OCI-LY7 (cell line): Measurements from ENCODE around the gene DAZAP1. TPM values are rescaled to one million over a fixed set of nuclear protein-coding genes. Genes with fewer than 3 reads are reported as not detected.

Source experiments
- BruUV-seq: library from RNA; stranded (reverse); fragments of 400-500 nt; replicated peaks from 2 replicates; lab custom pipeline; 2021; lab: Mats Ljungman, UMichigan
- CTCF ChIA-PET: fragments of 300-600 bp; sonication (Branson Sonifier 250); formaldehyde crosslinking; loops from one replicate; lab custom pipeline; 2022; ENCODE audit warnings: antibody characterized with exemption; ENCODE audit not compliant: unreplicated experiment; lab: Charles Lee
- POLR2A ChIA-PET: fragments of 300-600 bp; sonication (Branson Sonifier 250); formaldehyde crosslinking; loops from one replicate; lab custom pipeline; 2022; ENCODE audit warnings: antibody characterized with exemption; lab: Charles Lee
- DNase-seq: peaks from one replicate; pipeline ENCODE4 v3.0.0-alpha.2; 2015; ENCODE audit warnings: low spot score
- H2AFZ ChIP-seq: fragments of 200-600 bp; sonication (generic), shearing (Covaris generic); 2 replicates; pipeline ENCODE4 v1.6.1; 2014; ENCODE audit warnings: mild to moderate bottlenecking, antibody characterized with exemption, low read length, moderate library complexity
- H3K27ac ChIP-seq: fragments of 200-600 bp; sonication (generic); 2 replicates; pipeline ENCODE4 v1.5.1; 2014; ENCODE audit warnings: mixed run types, low read depth, mild to moderate bottlenecking, moderate library complexity, low read length, inconsistent platforms; ENCODE audit not compliant: poor library complexity, severe bottlenecking
- H3K36me3 ChIP-seq: fragments of 200-600 bp; sonication (generic); 2 replicates; pipeline ENCODE4 v1.6.1; 2014; ENCODE audit warnings: mild to moderate bottlenecking, antibody characterized with exemption, low read length, moderate library complexity, mixed read lengths; ENCODE audit not compliant: insufficient read depth
- H3K4me1 ChIP-seq: fragments of 200-600 bp; sonication (generic); 2 replicates; pipeline ENCODE4 v1.5.1; 2014; ENCODE audit warnings: mild to moderate bottlenecking, low read length; ENCODE audit not compliant: insufficient read depth, poor library complexity, severe bottlenecking
- H3K4me2 ChIP-seq: fragments of 200-600 bp; sonication (generic); 2 replicates; pipeline ENCODE4 v1.6.1; 2014; ENCODE audit warnings: mild to moderate bottlenecking, low read length
- H3K4me3 ChIP-seq: fragments of 200-600 bp; sonication (generic); 2 replicates; pipeline ENCODE4 v1.5.1; 2014; ENCODE audit warnings: mild to moderate bottlenecking, low read depth, low read length; ENCODE audit not compliant: poor library complexity, severe bottlenecking
- H3K79me2 ChIP-seq: fragments of 200-600 bp; sonication (generic); 2 replicates; pipeline ENCODE4 v1.6.1; 2016; ENCODE audit warnings: low read depth, mild to moderate bottlenecking, low read length, moderate library complexity, mixed read lengths; ENCODE audit not compliant: insufficient read depth
- H3K9me2 ChIP-seq: fragments of 200-600 bp; sonication (generic); 2 replicates; pipeline ENCODE4 v1.6.1; 2016; ENCODE audit warnings: mild to moderate bottlenecking, low read length, mixed read lengths; ENCODE audit not compliant: insufficient read depth
- H3K9me3 ChIP-seq: fragments of 200-600 bp; sonication (generic); 2 replicates; pipeline ENCODE4 v1.6.1; 2014; ENCODE audit warnings: mild to moderate bottlenecking, mixed run types, low read length, mixed read lengths
- H4K20me1 ChIP-seq: fragments of 200-600 bp; sonication (generic); 2 replicates; pipeline ENCODE4 v1.6.1; 2014; ENCODE audit warnings: mild to moderate bottlenecking, antibody characterized with exemption, low read length, moderate library complexity, mixed read lengths; ENCODE audit not compliant: insufficient read depth
- CTCF ChIP-seq: fragments of 200-600 bp; sonication (generic); conservative IDR thresholded peaks from 2 replicates; pipeline ENCODE4 v1.5.1; 2014; ENCODE audit warnings: mild to moderate bottlenecking, antibody characterized with exemption, low read length, moderate library complexity, mixed read lengths
- EZH2phosphoT487 ChIP-seq: fragments of 200-600 bp; sonication (generic); IDR thresholded peaks from 2 replicates; pipeline ENCODE4 v1.6.1; 2018; ENCODE audit warnings: low read depth, borderline replicate concordance, mild to moderate bottlenecking, mixed run types, antibody characterized with exemption, low read length, moderate library complexity, mixed read lengths
- intact Hi-C: fragments of 100-400 bp; cut with micrococcal nuclease; formaldehyde crosslinking; loops from one replicate; pipeline ENCODE4 v1.10.0; 2022; ENCODE audit not compliant: unreplicated experiment
- total RNA-seq, 2 experiments: library from RNA; depleted of rRNA in 1 of 2; stranded (reverse); fragments of >200 nt in 1 of 2; shearing (Covaris generic) in 1 of 2; gene quantifications; 2 replicates each; pipeline ENCODE4 v1.2.3, GENCODE V29; 2014 to 2022

DAZAP1 gene
- total RNA-seq, 2 experiments from 2014 or later, result 170 to 373 TPM

GRCh38 chr19:1362387-1363257 lies 44.8 kb upstream of the DAZAP1 start:
- H3K4me3 ChIP-seq, result no peak overlapping the region
- H3K9me2 ChIP-seq, result no peaks in the 10 kb centered on the region
- H3K36me3 ChIP-seq, result peaks cover 96% of the 10 kb centered on the region
- ChIA-PET CTCF (no interaction called here), POLR2A (no interaction called here)
- no TSS peak for BruUV-seq
- no peaks in the 10 kb centered on the region for H3K4me1 ChIP-seq
- no peaks in the 10 kb centered on the region for H4K20me1 ChIP-seq
- TF ChIP-seq CTCF (no peak), EZH2phosphoT487 (no peak)
- no peak for DNase-seq
- no peak overlapping the region for H3K4me2 ChIP-seq
- H3K9me3 ChIP-seq, result no peaks in the 10 kb centered on the region
- no peaks in the 10 kb centered on the region for H3K79me2 ChIP-seq
- no peak overlapping the region for H3K27ac ChIP-seq
- no peak overlapping the region for H2AFZ ChIP-seq
- intact Hi-C loops, result no loop called here

- DNase-seq, result no peak
- Histone ChIP-seq H3K79me2 (no peaks in the 10 kb centered on the region), H3K27ac (no peak overlapping the region), H3K4me3 (no peak overlapping the region), H3K9me3 (no peaks in the 10 kb centered on the region), H2AFZ (no peak overlapping the region), H3K9me2 (no peaks in the 10 kb centered on the region), H3K4me1 (no peaks in the 10 kb centered on the region), H4K20me1 (no peaks in the 10 kb centered on the region), H3K4me2 (no peak overlapping the region), H3K36me3 (peaks cover 93% of the 10 kb centered on the region)
- POLR2A ChIA-PET, result no interaction called here
- BruUV-seq, result no TSS peak
- intact Hi-C loops, result no loop called here
- CTCF ChIA-PET, result no interaction called here
- TF ChIP-seq EZH2phosphoT487 (no peak), CTCF (no peak)
Measured at GRCh38 chr19:1363599-1363998, 43.8 kb upstream of the DAZAP1 start.

- ChIA-PET CTCF (no interaction called here), POLR2A (no interaction called here)
- H3K4me2 ChIP-seq, result no peak overlapping the region
- no peaks in the 10 kb centered on the region for H4K20me1 ChIP-seq
- peaks cover 87% of the 10 kb centered on the region for H3K36me3 ChIP-seq
- BruUV-seq, result no TSS peak
- H3K9me2 ChIP-seq, result no peaks in the 10 kb centered on the region
- no peaks in the 10 kb centered on the region for H3K9me3 ChIP-seq
- TF ChIP-seq EZH2phosphoT487, result no peak
- TF ChIP-seq CTCF, result peak; percentile 63
- H3K4me1 ChIP-seq, result no peaks in the 10 kb centered on the region
- H3K4me3 ChIP-seq, result no peak overlapping the region
- no peaks in the 10 kb centered on the region for H3K79me2 ChIP-seq
- H3K27ac ChIP-seq, result no peak overlapping the region
- DNase-seq, result no peak
- H2AFZ ChIP-seq, result no peak overlapping the region
- intact Hi-C loops, result no loop called here
Measured at GRCh38 chr19:1364070-1364704, 43.2 kb upstream of the DAZAP1 start.
